ENCODE measurements around the gene ZFYVE27. TPM values are rescaled to one million over a fixed set of nuclear protein-coding genes. Genes with fewer than 3 reads are reported as not detected.

The ZFYVE27 gene
- total RNA-seq, 1 experiment from 2014 or later: 26.0 TPM

- H3K27me3 Mint-ChIP-seq (ENCODE audit: low read depth): peaks cover 63% of the 10 kb centered on the region
- ATAC-seq: peak; percentile 68
- CTCF ChIA-PET: interaction anchor here (0.6 to 2.8 kb wide), 6 partner anchors 8 to 493 kb away, joined by 3 to 20 read pairs (median 6); no protein-coding TSS in a partner anchor
- POLR2A ChIA-PET: no interaction called here
- H3K36me3 Mint-ChIP-seq: no peaks in the 10 kb centered on the region
- no peak overlapping the region for H3K27ac Mint-ChIP-seq
- no peaks in the 10 kb centered on the region for H3K9me3 Mint-ChIP-seq
- H3K4me3 Mint-ChIP-seq: peak overlapping the region; percentile 76
- peak; percentile 64 for DNase-seq (ENCODE audit: low spot score)
- H3K4me1 Mint-ChIP-seq: peaks cover 8% of the 10 kb centered on the region
- TF ChIP-seq ZNF281 (CRISPR knock-in tag; IDR thresholded peaks at IDR 0.05): 0 out of 2 replicates have a peak, but pooled peaks have one; percentile 35
- TF ChIP-seq ZNF317 (CRISPR knock-in tag; IDR thresholded peaks at IDR 0.05; ENCODE audit: borderline replicate concordance, low read depth): no peak
- no peak for TF ChIP-seq NFYB (CRISPR knock-in tag; conservative IDR thresholded peaks at IDR 0.05; ENCODE audit: low read depth)
- no peak for TF ChIP-seq ZNF121 (CRISPR knock-in tag; IDR thresholded peaks at IDR 0.05)
- no peak for TF ChIP-seq IRF2 (CRISPR knock-in tag; IDR thresholded peaks at IDR 0.05; ENCODE audit: borderline replicate concordance, low read depth)
- TF ChIP-seq MLX (CRISPR knock-in tag; IDR thresholded peaks at IDR 0.05): no peak
- TF ChIP-seq TEAD4 (CRISPR knock-in tag; IDR thresholded peaks at IDR 0.05): no peak
- no peak for TF ChIP-seq GABPB1 (CRISPR knock-in tag; IDR thresholded peaks at IDR 0.05)
- no peak for TF ChIP-seq CREM (CRISPR knock-in tag; IDR thresholded peaks at IDR 0.05)
- TF ChIP-seq NR1H2 (CRISPR knock-in tag; IDR thresholded peaks at IDR 0.05): no peak
- TF ChIP-seq OVOL2 (CRISPR knock-in tag; IDR thresholded peaks at IDR 0.05; ENCODE audit: borderline replicate concordance): no peak
- TF ChIP-seq ARID4B (CRISPR knock-in tag; IDR thresholded peaks at IDR 0.05; ENCODE audit: borderline replicate concordance): peak; percentile 84
- TF ChIP-seq MYBL2 (CRISPR knock-in tag; IDR thresholded peaks at IDR 0.05): 0 out of 2 replicates have a peak, but pooled peaks have one; percentile 22
- TF ChIP-seq TCF7 (CRISPR knock-in tag; IDR thresholded peaks at IDR 0.05; ENCODE audit: low read depth): no peak
- TF ChIP-seq USF1 (CRISPR knock-in tag; IDR thresholded peaks at IDR 0.05): no peak
- TF ChIP-seq ATF1 (CRISPR knock-in tag; IDR thresholded peaks at IDR 0.05): no peak
- TF ChIP-seq ELF4 (CRISPR knock-in tag; IDR thresholded peaks at IDR 0.05; ENCODE audit: low read depth): no peak
- no peak for TF ChIP-seq ATF2 (CRISPR knock-in tag; IDR thresholded peaks at IDR 0.05; ENCODE audit: borderline replicate concordance, low read depth)
- TF ChIP-seq GRHL2 (CRISPR knock-in tag; IDR thresholded peaks at IDR 0.05; ENCODE audit: insufficient replicate concordance, severe bottlenecking): no peak
- TF ChIP-seq FOXK1 (CRISPR knock-in tag; IDR thresholded peaks at IDR 0.05): no peak
- no peak for TF ChIP-seq ZNF396 (CRISPR knock-in tag; IDR thresholded peaks at IDR 0.05; ENCODE audit: borderline replicate concordance)
- no peak for TF ChIP-seq SMAD4 (CRISPR knock-in tag; IDR thresholded peaks at IDR 0.05)
- TF ChIP-seq USF2 (CRISPR knock-in tag; IDR thresholded peaks at IDR 0.05): no peak
- TF ChIP-seq CTCF (IDR thresholded peaks at IDR 0.05): no peak
These were observed 34.3 kb downstream of the ZFYVE27 start for GRCh38 chr10:97771055-97771891.

All from WTC11 (cell line).